Measurements from ENCODE around the gene MIDN. TPM values are rescaled to one million over a fixed set of nuclear protein-coding genes. Genes with fewer than 3 reads are reported as not detected.

Gene MIDN
- total RNA-seq, 4 donors from 2014 or later, result 20.3 to 72.2 (median 31.8) TPM

DNA sequence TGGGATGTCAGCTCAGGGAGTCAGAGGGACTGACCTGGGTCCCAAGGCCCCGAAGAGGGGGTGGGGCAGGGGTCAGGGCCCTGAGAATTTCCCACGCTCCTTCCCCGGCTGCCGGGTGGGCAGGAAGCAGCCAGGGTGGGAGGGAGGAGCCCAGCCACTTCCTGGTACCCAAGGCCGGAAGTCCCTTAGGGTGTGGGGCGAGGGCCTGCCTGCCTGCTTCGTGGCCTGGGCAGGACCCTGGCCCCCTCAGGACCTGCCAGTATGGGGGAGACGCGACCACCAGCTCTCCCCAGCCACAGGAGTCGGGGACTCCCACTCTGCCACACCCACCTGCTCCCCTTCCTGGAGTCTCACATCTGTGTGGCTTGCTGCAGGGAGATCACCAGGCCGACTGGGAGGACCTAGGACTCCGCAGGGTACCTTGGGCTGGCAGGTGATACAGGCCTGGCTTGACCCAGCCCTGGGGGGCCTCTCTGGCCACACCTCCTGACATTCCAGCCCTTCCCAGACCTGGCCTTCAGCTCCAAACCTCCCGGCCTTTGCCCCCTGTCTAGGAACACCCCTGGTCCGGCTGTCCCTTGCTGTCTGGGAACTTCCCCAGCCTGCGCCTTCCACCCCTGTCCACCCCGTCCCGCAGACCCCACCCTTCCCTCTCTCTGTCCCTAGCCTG is 11.0 kb downstream of the MIDN start:
- peak overlapping the region; percentile 99 to 100 (median 100) for H3K27ac ChIP-seq (replicated peaks in 1 of 4)
- no peak for TF ChIP-seq POLR2A (IDR thresholded peaks at IDR 0.05; ENCODE audit: low read depth)
- peak; percentile 75 to 84 for TF ChIP-seq POLR2AphosphoS5 (IDR thresholded peaks at IDR 0.05)
- no peak for DNase-seq (ENCODE audit: extremely low spot score)
- H3K27me3 ChIP-seq, result peaks cover 0 to 3% (median 0%) of the 10 kb centered on the region in 4 donors
- intact Hi-C loops (cut with DNase I), result no loop called here
- H3K4me1 ChIP-seq, result peaks cover 83 to 90% (median 87%) of the 10 kb centered on the region in 4 donors
- peak overlapping the region; percentile 24 to 44 (median 31) for H3K4me3 ChIP-seq
- peaks cover 27 to 41% (median 40%) of the 10 kb centered on the region in 4 donors for H3K36me3 ChIP-seq
- H3K9me3 ChIP-seq, result no peaks in the 10 kb centered on the region
- 20% methylated on average over 10 of the region's 17 CpGs for WGBS

DNA sequence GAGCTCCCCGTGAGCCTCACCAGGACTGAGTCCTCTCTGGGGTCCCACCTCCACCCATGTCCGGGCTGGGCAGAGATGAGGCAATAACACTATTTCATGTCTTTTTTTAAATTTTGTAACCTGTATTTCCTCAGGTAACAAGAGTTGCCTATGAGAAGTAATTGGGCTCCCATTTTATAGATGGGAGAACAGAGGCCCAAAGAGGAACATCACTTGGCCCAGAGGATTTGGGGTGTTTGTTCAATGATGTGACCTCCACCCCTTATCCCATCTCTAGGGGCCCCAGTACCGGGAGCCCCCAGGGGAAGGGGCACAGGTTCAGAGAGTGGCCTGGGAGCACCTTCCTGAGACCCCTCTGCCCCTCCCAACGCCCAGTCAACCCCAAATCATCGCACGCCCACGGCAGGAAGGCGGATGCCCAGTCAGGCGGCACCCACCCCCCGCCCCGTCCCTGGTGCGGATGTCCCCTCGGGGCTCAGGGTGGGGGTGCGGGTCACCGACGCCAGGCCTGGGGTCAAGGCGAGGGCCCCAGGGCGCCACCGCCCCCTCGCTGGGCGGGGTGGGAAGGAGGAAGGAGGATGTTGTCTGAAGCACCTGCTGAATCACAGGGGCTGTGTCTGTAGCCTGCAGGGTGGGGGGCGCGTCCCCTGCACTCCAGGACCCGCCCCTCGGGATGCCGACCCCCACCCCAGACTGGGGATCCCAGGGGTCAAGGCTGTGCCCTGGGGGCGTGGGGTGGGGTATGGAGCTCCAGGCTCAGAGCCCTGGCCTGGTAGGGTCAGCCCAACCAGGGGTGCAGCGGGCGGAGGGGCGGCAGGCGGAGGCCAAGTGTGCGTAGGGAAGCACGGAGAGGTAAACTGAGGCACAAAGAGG is 11.7 kb downstream of the MIDN start:
- TF ChIP-seq POLR2A (IDR thresholded peaks at IDR 0.05; ENCODE audit: low read depth) (no peak), POLR2AphosphoS5 (IDR thresholded peaks at IDR 0.05) (no peak)
- H3K9me3 ChIP-seq, result no peaks in the 10 kb centered on the region
- intact Hi-C loops (cut with DNase I), result no loop called here
- peaks cover 0 to 3% (median 0%) of the 10 kb centered on the region in 4 donors for H3K27me3 ChIP-seq
- H3K4me1 ChIP-seq, result peaks cover 81 to 90% (median 85%) of the 10 kb centered on the region in 4 donors
- no peak for DNase-seq (ENCODE audit: extremely low spot score)
- peak overlapping the region; percentile 65 to 80 (median 72) for H3K4me3 ChIP-seq
- WGBS, result 40% methylated on average over 3 of the region's 33 CpGs
- H3K27ac ChIP-seq (replicated peaks in 1 of 4), result peak overlapping the region; percentile 99 to 100 (median 100)
- H3K36me3 ChIP-seq, result peaks cover 20 to 33% (median 32%) of the 10 kb centered on the region in 4 donors

DNA sequence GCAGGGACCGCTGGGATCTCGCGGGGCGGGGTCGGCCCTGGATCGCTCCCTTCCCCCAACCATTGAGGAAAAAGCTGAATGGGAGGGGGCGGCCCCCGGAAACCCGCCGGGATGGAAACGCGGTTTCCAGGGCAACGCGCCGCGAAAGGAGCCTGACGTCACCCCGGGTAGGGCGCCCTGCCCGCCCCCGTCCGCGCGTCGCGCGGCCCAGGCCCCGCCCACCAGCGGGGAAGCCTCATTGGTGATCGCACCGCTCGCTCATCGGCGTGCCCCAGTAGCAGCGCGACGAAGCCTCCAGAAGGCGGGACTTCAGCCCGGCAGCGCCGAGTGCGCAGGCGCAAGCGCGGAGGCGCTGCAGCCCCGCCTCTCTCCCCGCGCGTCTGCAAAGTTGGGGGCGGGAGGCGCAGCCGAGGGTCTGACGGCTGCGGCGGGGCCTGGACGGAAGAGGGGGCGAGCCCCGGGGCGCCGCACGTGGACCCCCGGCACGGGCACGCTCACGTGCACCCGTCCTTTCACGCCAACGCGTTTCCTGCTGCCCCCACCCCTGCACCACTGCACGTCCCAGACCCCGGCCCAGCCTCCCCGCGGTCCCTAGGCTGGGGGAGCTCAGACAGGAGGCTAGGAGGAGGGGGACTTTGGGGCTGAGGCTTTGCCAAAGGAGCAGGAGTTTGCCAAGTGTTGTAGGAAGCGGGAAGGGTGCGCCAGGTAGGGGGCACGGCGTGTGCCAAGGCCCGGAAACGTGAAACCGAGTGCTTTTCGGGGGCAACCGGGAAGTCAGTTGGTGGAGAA is 12.6 kb downstream of the MIDN start:
- intact Hi-C loops (cut with DNase I), result no loop called here
- Histone ChIP-seq H3K36me3 (peaks cover 11 to 25% (median 24%) of the 10 kb centered on the region in 4 donors), H3K9me3 (no peaks in the 10 kb centered on the region), H3K27ac (replicated peaks in 1 of 4) (peak overlapping the region; percentile 99 to 100 (median 100)), H3K4me1 (peaks cover 81 to 90% (median 85%) of the 10 kb centered on the region in 4 donors), H3K4me3 (peak overlapping the region; percentile 65 to 80 (median 72)), H3K27me3 (peaks cover 0 to 3% (median 0%) of the 10 kb centered on the region in 4 donors)
- DNase-seq (ENCODE audit: extremely low spot score), result peak; percentile 99
- WGBS, result 2% methylated on average over 41 of the region's 83 CpGs
- TF ChIP-seq EP300 (IDR thresholded peaks at IDR 0.05) (no peak), CTCF (IDR thresholded peaks at IDR 0.05) (peak in 1 of 3 experiments; percentile 24), POLR2AphosphoS5 (IDR thresholded peaks at IDR 0.05) (peak; percentile 76 to 85), POLR2A (IDR thresholded peaks at IDR 0.05; ENCODE audit: low read depth) (peak; percentile 47)

GRCh38 chr19:1261538-1261797 is 13.1 kb downstream of the MIDN start:
- no peaks in the 10 kb centered on the region for H3K9me3 ChIP-seq
- peaks cover 81 to 90% (median 85%) of the 10 kb centered on the region in 4 donors for H3K4me1 ChIP-seq

More at GRCh38 chr19:1261538-1261797, 13.1 kb downstream of the MIDN start:
- Histone ChIP-seq H3K27me3 (peaks cover 0 to 3% (median 0%) of the 10 kb centered on the region in 4 donors), H3K4me3 (peak overlapping the region; percentile 65 to 80 (median 72)), H3K36me3 (peaks cover 6 to 20% (median 19%) of the 10 kb centered on the region in 4 donors), H3K27ac (replicated peaks in 1 of 4) (peak overlapping the region; percentile 99 to 100 (median 100))
- intact Hi-C loops (cut with DNase I), result no loop called here
- TF ChIP-seq POLR2A (IDR thresholded peaks at IDR 0.05; ENCODE audit: low read depth), result no peak
- no peak for TF ChIP-seq EP300 (IDR thresholded peaks at IDR 0.05)
- peak in 1 of 3 experiments; percentile 13 for TF ChIP-seq CTCF (IDR thresholded peaks at IDR 0.05)
- no peak for TF ChIP-seq POLR2AphosphoS5 (IDR thresholded peaks at IDR 0.05)
- DNase-seq (ENCODE audit: extremely low spot score), result no peak
- WGBS, result 17% methylated on average over 14 of the region's 14 CpGs
